ENCODE data around the gene TP73.

DNA sequence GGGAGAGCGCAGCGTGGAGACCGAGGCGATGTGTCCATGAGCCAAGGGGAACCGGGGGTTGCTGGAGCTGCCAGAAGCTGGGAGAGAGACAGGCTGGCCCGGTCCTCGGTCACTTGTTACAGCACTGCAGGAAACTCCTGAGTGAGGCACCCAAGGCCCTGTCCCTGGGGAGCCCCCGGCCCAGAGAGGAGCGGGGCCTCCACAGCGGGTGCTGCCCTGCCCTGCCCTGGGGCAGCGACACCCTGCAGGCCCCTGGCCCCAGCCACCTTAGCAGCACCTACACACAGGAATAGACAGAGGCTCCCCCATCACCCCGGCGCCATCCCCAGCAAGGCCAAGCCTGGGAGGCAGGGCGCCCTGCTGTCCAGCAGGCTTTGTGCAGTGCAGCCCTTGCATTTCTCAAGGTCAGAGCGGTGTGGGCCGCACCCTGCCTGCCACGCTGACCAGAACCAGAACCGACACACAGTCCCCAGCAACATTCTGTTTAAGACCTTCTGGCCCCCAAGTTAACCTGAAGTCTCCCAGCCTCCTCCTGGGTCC is 34.4 kb upstream of the TP73 start:
- TF ChIP-seq CTCF (conservative IDR thresholded peaks at IDR 0.05; ENCODE audit: low read depth, low read length) (no peak), EZH2 (IDR thresholded peaks at IDR 0.05; ENCODE audit: borderline replicate concordance, low read depth, low read length, poor library complexity, severe bottlenecking) (no peak)

All from A673 (cell line).